Ramos (cell line): ENCODE measurements around the gene PPIC.

Experiments used
- in situ Hi-C: fragments of 300-500 bp; cut with MboI; formaldehyde crosslinking; loops from one replicate; pipeline ENCODE4 v1.14.3; 2022; ENCODE audit warnings: low sequenced_read_pairs; ENCODE audit not compliant: unreplicated experiment

PPIC gene

GRCh38 chr5:123036391-123037103 lies at the start of gene PPIC:
TSS of gene PPIC (minus strand) at chr5:123036725. CDS start at chr5:123036625, 100 bp downstream.
- in situ Hi-C loops, result no loop called here

GRCh38 chr5:123085638-123086286 lies 49.2 kb upstream of the PPIC start:
- in situ Hi-C loops, result no loop called here

- in situ Hi-C loops, result no loop called here
These were observed 48.4 kb upstream of the PPIC start for GRCh38 chr5:123084730-123085605.

GRCh38 chr5:123083298-123083697 lies 46.8 kb upstream of the PPIC start:
- in situ Hi-C loops, result no loop called here

- in situ Hi-C loops, result no loop called here
These were observed 43.7 kb upstream of the PPIC start for GRCh38 chr5:123080215-123080614.

GRCh38 chr5:123075521-123076163 lies 39.1 kb upstream of the PPIC start:
- in situ Hi-C loops, result no loop called here

- in situ Hi-C loops, result no loop called here
These were observed 31.9 kb upstream of the PPIC start for GRCh38 chr5:123068368-123068938.

GRCh38 chr5:123066016-123066415 lies 29.5 kb upstream of the PPIC start:
- in situ Hi-C loops, result no loop called here

- in situ Hi-C loops, result no loop called here
These were observed 22.9 kb upstream of the PPIC start for GRCh38 chr5:123059455-123059854.

GRCh38 chr5:123051206-123051605 lies 14.7 kb upstream of the PPIC start:
- in situ Hi-C loops, result no loop called here

GRCh38 chr5:123047706-123048105 lies 11.2 kb upstream of the PPIC start:
- in situ Hi-C loops, result no loop called here

GRCh38 chr5:123046222-123046621 lies 9.7 kb upstream of the PPIC start:
- in situ Hi-C loops, result no loop called here

- in situ Hi-C loops, result no loop called here
These were observed 8.5 kb upstream of the PPIC start for GRCh38 chr5:123044926-123045617.

- in situ Hi-C loops, result no loop called here
These were observed 3.1 kb upstream of the PPIC start for GRCh38 chr5:123039673-123040072.

- in situ Hi-C loops, result no loop called here
These were observed 536 bp upstream of the PPIC start for GRCh38 chr5:123037104-123037418.

- in situ Hi-C loops, result no loop called here
These were observed 571 bp downstream of the PPIC start for GRCh38 chr5:123035918-123036390.

GRCh38 chr5:123035360-123035917 lies 1.1 kb downstream of the PPIC start:
- in situ Hi-C loops, result no loop called here

- in situ Hi-C loops, result no loop called here
These were observed 3.3 kb downstream of the PPIC start for GRCh38 chr5:123033157-123033671.

GRCh38 chr5:123028222-123028621 lies 8.3 kb downstream of the PPIC start:
- in situ Hi-C loops, result no loop called here
